Measurements from ENCODE around the gene CACNB4. TPM values are rescaled to one million over a fixed set of nuclear protein-coding genes. Genes with fewer than 3 reads are reported as not detected.
"Not testable (repeated sequence)": the region's sequence is repeated elsewhere in the genome, so short reads cannot be mapped to it uniquely, and the experiment has no call there.

Gene CACNB4
- polyA plus RNA-seq, 2 of the 4 experiments (the other 2 are of a cell fraction): 0.25 to 0.53 TPM

DNA sequence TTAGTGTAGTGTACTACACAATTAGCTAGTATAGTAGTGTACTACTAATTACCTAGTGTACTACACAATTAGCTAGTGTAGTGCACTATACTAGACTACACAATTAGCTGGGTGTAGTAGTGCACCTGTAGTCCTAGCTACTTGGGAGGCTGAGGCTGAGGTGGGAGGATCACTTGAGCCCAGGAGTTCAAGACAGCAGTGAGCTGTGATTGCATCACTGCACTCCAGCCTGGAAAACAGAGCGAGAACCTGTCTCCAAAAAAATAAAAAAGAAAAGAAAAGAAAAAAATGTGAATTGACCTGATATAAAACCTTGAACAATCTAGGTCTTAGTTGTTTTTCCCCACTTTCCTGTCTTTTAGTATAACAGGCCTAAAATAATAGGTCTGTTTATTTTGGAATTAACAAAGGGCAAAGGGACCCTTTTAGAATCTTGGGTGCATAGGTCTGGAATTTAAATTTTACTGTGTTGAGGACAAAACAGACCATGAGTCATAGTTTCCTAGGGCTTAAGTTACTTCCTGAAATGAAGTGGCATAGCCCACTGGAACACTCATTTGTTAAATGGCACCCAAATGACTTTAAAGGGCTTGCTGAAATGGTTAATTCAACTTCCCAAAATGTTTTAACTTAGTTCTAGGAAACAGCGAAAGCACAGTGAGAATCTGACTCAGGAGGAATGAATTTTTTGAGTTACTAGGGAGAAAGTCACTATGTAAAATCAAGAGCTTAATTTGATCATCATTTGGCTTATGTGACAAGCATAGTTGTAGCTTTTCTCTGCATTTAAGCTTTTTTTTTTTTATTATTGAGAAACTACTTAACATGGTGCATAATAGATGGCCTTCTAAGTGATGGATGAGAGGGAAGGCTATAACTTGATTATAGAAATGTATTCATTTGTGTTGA lies 219.9 kb downstream of the CACNB4 start:
- ChIA-PET POLR2A (no interaction called here), CTCF (no interaction called here)
- DNase-seq (ENCODE audit: low read depth in 1 of 2, low spot score in 1 of 2) (peak in 1 of 2 experiments; percentile 7), FAIRE-seq (no peak), ATAC-seq (no peak)
- Histone ChIP-seq H3K9me3 (no peaks in the 10 kb centered on the region), H3K4me1 (peaks cover 5% of the 10 kb centered on the region; the same call in 1 of the 3 replicates), H3K27ac (no peak overlapping the region), H3K4me2 (no peak overlapping the region; the same call in 2 of the 3 replicates), H3K4me3 (no peak overlapping the region)
- WGBS (ENCODE audit: missing lambda C conversion rate): 81% methylated on average over 2 of the region's 2 CpGs
- TF ChIP-seq, protein P1, sequence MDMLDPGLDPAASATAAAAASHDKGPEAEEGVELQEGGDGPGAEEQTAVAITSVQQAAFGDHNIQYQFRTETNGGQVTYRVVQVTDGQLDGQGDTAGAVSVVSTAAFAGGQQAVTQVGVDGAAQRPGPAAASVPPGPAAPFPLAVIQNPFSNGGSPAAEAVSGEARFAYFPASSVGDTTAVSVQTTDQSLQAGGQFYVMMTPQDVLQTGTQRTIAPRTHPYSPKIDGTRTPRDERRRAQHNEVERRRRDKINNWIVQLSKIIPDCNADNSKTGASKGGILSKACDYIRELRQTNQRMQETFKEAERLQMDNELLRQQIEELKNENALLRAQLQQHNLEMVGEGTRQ (IDR thresholded peaks at IDR 0.05): no peak
- TF ChIP-seq KDM5A (IDR thresholded peaks at IDR 0.05) (no peak), BHLHE40 (IDR thresholded peaks at IDR 0.05; ENCODE audit: low read depth, low read length) (no peak), PBX3 (IDR thresholded peaks at IDR 0.05) (no peak), EHF (CRISPR knock-in tag; IDR thresholded peaks at IDR 0.05) (no peak), FOSL2 (IDR thresholded peaks at IDR 0.05) (no peak), FOSL2 (CRISPR knock-in tag; IDR thresholded peaks at IDR 0.05) (peak; percentile 36; the same call in 1 of the 2 replicates)

DNA sequence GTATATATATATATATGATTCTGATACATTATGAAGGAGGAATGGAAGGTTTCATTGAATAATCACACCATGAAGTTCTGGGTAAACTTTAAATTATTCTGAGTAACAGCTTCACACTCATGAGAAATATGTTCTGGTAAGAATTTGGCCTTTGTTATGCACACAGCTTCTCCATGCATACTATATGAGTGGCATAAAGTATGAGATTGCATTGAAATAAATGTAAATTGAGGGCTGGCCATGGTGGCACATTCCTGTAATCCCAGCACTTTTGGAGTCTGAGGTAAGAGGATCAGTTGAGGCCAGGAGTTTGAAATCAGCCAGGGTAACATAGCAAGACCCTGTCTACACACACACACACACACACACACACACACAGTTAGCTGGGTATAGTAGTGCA lies 220.6 kb downstream of the CACNB4 start:
- H3K4me2 ChIP-seq: no peak overlapping the region
- H3K9me3 ChIP-seq: no peaks in the 10 kb centered on the region
- FAIRE-seq (no peak), ATAC-seq (no peak), DNase-seq (ENCODE audit: low read depth in 1 of 2, low spot score in 1 of 2) (no peak)
- POLR2A ChIA-PET: no interaction called here
- TF ChIP-seq HOXA7 (CRISPR knock-in tag; IDR thresholded peaks at IDR 0.05): no peak
- TF ChIP-seq MAFK (IDR thresholded peaks at IDR 0.05; ENCODE audit: partially characterized antibody): no peak
- TF ChIP-seq HMGXB4 (CRISPR knock-in tag; IDR thresholded peaks at IDR 0.05; ENCODE audit: borderline replicate concordance): no peak
- no peak for TF ChIP-seq RCOR1 (IDR thresholded peaks at IDR 0.05; ENCODE audit: low read depth, low read length)
- TF ChIP-seq EHF (CRISPR knock-in tag; IDR thresholded peaks at IDR 0.05): no peak
- TF ChIP-seq JUNB (IDR thresholded peaks at IDR 0.05): no peak
- TF ChIP-seq RAD21 (conservative IDR thresholded peaks at IDR 0.05 in 1 of 2, IDR thresholded peaks at IDR 0.05 in 1 of 2): no peak
- no peak for TF ChIP-seq POLR2A (IDR thresholded peaks at IDR 0.05; ENCODE audit: low read length)
- TF ChIP-seq RNF2 (IDR thresholded peaks at IDR 0.05; ENCODE audit: borderline replicate concordance, low read depth): no peak
- TF ChIP-seq ZC3H11A (IDR thresholded peaks at IDR 0.05): no peak
- TF ChIP-seq KDM1A (IDR thresholded peaks at IDR 0.05; ENCODE audit: low read depth): no peak
- no peak for TF ChIP-seq RFX5 (IDR thresholded peaks at IDR 0.05)
- no peak for TF ChIP-seq ZSCAN20 (CRISPR knock-in tag; IDR thresholded peaks at IDR 0.05)
- no peak for TF ChIP-seq CHD4 (IDR thresholded peaks at IDR 0.05; ENCODE audit: borderline replicate concordance)
- TF ChIP-seq, protein P2, sequence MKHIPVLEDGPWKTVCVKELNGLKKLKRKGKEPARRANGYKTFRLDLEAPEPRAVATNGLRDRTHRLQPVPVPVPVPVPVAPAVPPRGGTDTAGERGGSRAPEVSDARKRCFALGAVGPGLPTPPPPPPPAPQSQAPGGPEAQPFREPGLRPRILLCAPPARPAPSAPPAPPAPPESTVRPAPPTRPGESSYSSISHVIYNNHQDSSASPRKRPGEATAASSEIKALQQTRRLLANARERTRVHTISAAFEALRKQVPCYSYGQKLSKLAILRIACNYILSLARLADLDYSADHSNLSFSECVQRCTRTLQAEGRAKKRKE (CRISPR knock-in tag; IDR thresholded peaks at IDR 0.05; ENCODE audit: low read depth): no peak
- no peak for TF ChIP-seq CHD2 (IDR thresholded peaks at IDR 0.05; ENCODE audit: low read length, partially characterized antibody)
- TF ChIP-seq EHMT2 (IDR thresholded peaks at IDR 0.05; ENCODE audit: low read depth): no peak
- peaks cover 5% of the 10 kb centered on the region; the same call in 1 of the 3 replicates for H3K4me1 ChIP-seq
- CTCF ChIA-PET: no interaction called here
- no peak overlapping the region for H3K4me3 ChIP-seq
- no peak overlapping the region for H3K27ac ChIP-seq

DNA sequence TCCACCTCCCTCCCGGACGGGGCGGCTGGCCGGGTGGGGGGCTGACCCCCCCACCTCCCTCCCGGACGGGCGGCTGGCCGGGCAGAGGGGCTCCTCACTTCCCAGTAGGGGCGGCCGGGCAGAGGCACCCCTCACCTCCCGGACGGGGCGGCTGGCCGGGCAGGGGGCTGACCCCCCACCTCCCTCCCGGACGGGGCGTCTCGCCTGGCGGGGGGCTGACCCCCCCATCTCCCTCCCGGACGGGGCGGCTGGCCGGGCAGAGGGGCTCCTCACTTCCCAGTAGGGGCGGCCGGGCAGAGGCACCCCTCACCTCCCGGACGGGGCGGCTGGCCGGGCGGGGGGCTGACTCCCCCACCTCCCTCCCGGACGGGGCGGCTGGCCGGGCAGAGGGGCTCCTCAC lies 223.2 kb downstream of the CACNB4 start:
- H3K4me2 ChIP-seq; FAIRE-seq; H3K4me3 ChIP-seq; CTCF ChIA-PET; POLR2A ChIA-PET; H3K4me1 ChIP-seq; ATAC-seq; DNase-seq (ENCODE audit: low read depth in 1 of 2, low spot score in 1 of 2); H3K27ac ChIP-seq; H3K9me3 ChIP-seq: not testable (repeated sequence)
- no CpG with 5 or more reads among the region's 34 CpGs for WGBS (ENCODE audit: missing lambda C conversion rate)
